A549 (cell line): ENCODE measurements around the gene TPPP3. TPM values are rescaled to one million over a fixed set of nuclear protein-coding genes. Genes with fewer than 3 reads are reported as not detected.

Source experiments
- ATAC-seq, 2 experiments: fragments of 200-7000 bp in 1 of 2; fragments of >200 bp in 1 of 2; cut with Nextera tagmentation in 1 of 2; cut with Tn5 transposase in 1 of 2; 3 replicates each; pipeline versions ENCODE4 v1.8.0 to v1.9.1; 2018 to 2020; ENCODE audit warnings: mild to moderate bottlenecking in 1 of 2, moderate library complexity in 1 of 2
- CTCF ChIA-PET: fragments of 300-600 bp; sonication (Branson Sonifier 250); formaldehyde crosslinking; extraction: SDS; loops from one replicate; lab custom pipeline; 2021; ENCODE audit warnings: antibody characterized with exemption, inconsistent platforms; lab: Yijun Ruan, JAX
- POLR2A ChIA-PET: fragments of 350-600 bp; formaldehyde crosslinking; extraction: SDS; loops from one replicate; lab custom pipeline; 2021; ENCODE audit warnings: antibody characterized with exemption, inconsistent platforms; lab: Yijun Ruan, JAX
- DNase-seq, 2 experiments: peaks; one replicate each; pipeline versions ENCODE4 v3.0.0 to v3.0.0-alpha.2; 2011 to 2016; ENCODE audit warnings: low read depth in 1 of 2, low spot score in 1 of 2
- FAIRE-seq: peaks from 2 replicates; lab custom pipeline; 2011; peaks lifted over from hg19 to GRCh38; lab: Jason Lieb, UNC
- H3K27ac ChIP-seq, 2 experiments: fragments of >200 bp; sonication (Bioruptor Twin); formaldehyde crosslinking; 3 replicates each; pipeline ENCODE4 v1.5.1; 2016 to 2017
- H3K4me1 ChIP-seq: fragments of >200 bp; sonication (Bioruptor Twin); formaldehyde crosslinking; 3 replicates; pipeline ENCODE4 v1.6.1; 2016
- H3K4me2 ChIP-seq: fragments of >200 bp; sonication (Bioruptor Twin); formaldehyde crosslinking; 3 replicates; pipeline ENCODE4 v1.6.1; 2016
- H3K4me3 ChIP-seq: fragments of >200 bp; sonication (Bioruptor Twin); formaldehyde crosslinking; 3 replicates; pipeline ENCODE4 v1.5.1; 2016
- H3K9me3 ChIP-seq: fragments of >200 bp; sonication (Bioruptor Twin); formaldehyde crosslinking; 3 replicates; pipeline ENCODE4 v1.6.1; 2016
- ATOH8 ChIP-seq: fragments of 250-450 bp; sonication (Bioruptor Pico); IDR thresholded peaks from 2 replicates; pipeline ENCODE4 v1.5.0; 2020; ENCODE audit warnings: low read depth, mild to moderate bottlenecking, moderate library complexity
- E2F6 ChIP-seq: IDR thresholded peaks from 2 replicates; pipeline ENCODE4 v1.6.1; 2012; ENCODE audit warnings: low read depth, borderline replicate concordance
- ESRRA ChIP-seq: fragments of 150-350 bp; IDR thresholded peaks from 2 replicates; pipeline ENCODE4 v1.6.1; 2014; ENCODE audit warnings: mild to moderate bottlenecking, low read length, borderline replicate concordance
- FOSL2 ChIP-seq, 2 experiments: fragments of 450-650 bp in 1 of 2; fragments of >200 bp in 1 of 2; sonication (Bioruptor Twin) in 1 of 2; formaldehyde crosslinking; IDR thresholded peaks; 2 replicates each; pipeline versions ENCODE4 v1.5.0 to v1.6.1; 2016 to 2020; ENCODE audit warnings: mild to moderate bottlenecking in 1 of 2, moderate library complexity in 1 of 2
- HDAC2 ChIP-seq: fragments of 200-600 bp; sonication (generic); IDR thresholded peaks from 2 replicates; pipeline ENCODE4 v1.6.1; 2016
- HES2 ChIP-seq: fragments of >200 bp; sonication (Bioruptor Twin); formaldehyde crosslinking; IDR thresholded peaks from 2 replicates; pipeline ENCODE4 v1.6.1; 2016
- HOXA7 ChIP-seq: fragments of 250-450 bp; sonication (Bioruptor Pico); IDR thresholded peaks from 2 replicates; pipeline ENCODE4 v1.5.0; 2020; ENCODE audit warnings: mild to moderate bottlenecking, moderate library complexity
- HOXB13 ChIP-seq: fragments of 250-450 bp; sonication (Bioruptor Pico); IDR thresholded peaks from 2 replicates; pipeline ENCODE4 v1.5.0; 2020; ENCODE audit warnings: low read depth, mild to moderate bottlenecking, moderate library complexity
- JUN ChIP-seq, 2 experiments: fragments of >200 bp; sonication (Bioruptor Twin); formaldehyde crosslinking; IDR thresholded peaks; 2 replicates in 1 of 2; 3 replicates in 1 of 2; pipeline ENCODE4 v1.6.1; 2016 to 2017
- KDM1A ChIP-seq: fragments of 200-600 bp; sonication (generic); IDR thresholded peaks from 2 replicates; pipeline ENCODE4 v1.6.1; 2016; ENCODE audit warnings: low read depth, mild to moderate bottlenecking
- KDM5A ChIP-seq: fragments of 200-600 bp; sonication (generic); IDR thresholded peaks from 2 replicates; pipeline ENCODE4 v1.6.1; 2016; ENCODE audit warnings: antibody characterized with exemption, mild to moderate bottlenecking
- MAX ChIP-seq: IDR thresholded peaks from 2 replicates; pipeline ENCODE4 v1.6.1; 2012
- MAZ ChIP-seq: fragments of 150-350 bp; IDR thresholded peaks from 2 replicates; pipeline ENCODE4 v1.6.1; 2014; ENCODE audit warnings: antibody characterized with exemption, low read depth, low read length, borderline replicate concordance
- NFE2L2 ChIP-seq: fragments of 150-350 bp; conservative IDR thresholded peaks from 2 replicates; pipeline ENCODE4 v1.6.1; 2014; ENCODE audit warnings: low read length
- PBX3 ChIP-seq: IDR thresholded peaks from 2 replicates; pipeline ENCODE4 v1.6.1; 2012
- PHF8 ChIP-seq: fragments of 200-600 bp; sonication (generic); IDR thresholded peaks from 2 replicates; pipeline ENCODE4 v1.6.1; 2016; ENCODE audit warnings: low read depth, mild to moderate bottlenecking, antibody characterized with exemption, moderate library complexity, borderline replicate concordance
- POLR2AphosphoS2 ChIP-seq: conservative IDR thresholded peaks from 2 replicates; pipeline ENCODE4 v1.6.1; 2012; ENCODE audit warnings: low read length, improper control_type of control experiment, inconsistent platforms
- RAD21 ChIP-seq, 2 experiments: fragments of >200 bp in 1 of 2; sonication (Bioruptor Twin) in 1 of 2; formaldehyde crosslinking in 1 of 2; IDR thresholded peaks in 1 of 2; conservative IDR thresholded peaks in 1 of 2; 2 replicates in 1 of 2; 3 replicates in 1 of 2; pipeline ENCODE4 v1.6.1; 2012 to 2018; ENCODE audit warnings: inconsistent platforms in 1 of 2
- REST ChIP-seq: fragments of 200-600 bp; sonication (generic); IDR thresholded peaks from 2 replicates; pipeline ENCODE4 v1.6.1; 2016; ENCODE audit warnings: antibody characterized with exemption, mild to moderate bottlenecking, moderate library complexity
- RFX5 ChIP-seq: fragments of 450-650 bp; IDR thresholded peaks from 2 replicates; pipeline ENCODE4 v1.7.1; 2014; ENCODE audit warnings: antibody characterized with exemption, mild to moderate bottlenecking, moderate library complexity
- SMC3 ChIP-seq: fragments of >200 bp; sonication (Bioruptor Twin); formaldehyde crosslinking; IDR thresholded peaks from 3 replicates; pipeline ENCODE4 v1.6.1; 2018; ENCODE audit warnings: inconsistent platforms
- TP53 ChIP-seq: fragments of 250-450 bp; sonication (Bioruptor Pico); IDR thresholded peaks from 2 replicates; pipeline ENCODE4 v1.5.0; 2021; ENCODE audit warnings: mild to moderate bottlenecking, moderate library complexity
- ZC3H11A ChIP-seq: fragments of 450-650 bp; IDR thresholded peaks from 2 replicates; pipeline ENCODE4 v1.6.1; 2014; ENCODE audit warnings: antibody characterized with exemption, mild to moderate bottlenecking
- ZNF302 ChIP-seq: fragments of 250-450 bp; sonication (Bioruptor Pico); IDR thresholded peaks from 2 replicates; pipeline ENCODE4 v1.9.0; 2021; ENCODE audit warnings: inconsistent platforms, mild to moderate bottlenecking, moderate library complexity
- WGBS: methylation state at CpG from one replicate; pipeline ENCODE4 v1.1.6; 2017; ENCODE audit errors: missing lambda C conversion rate; 5-methylcytosine and 5-hydroxymethylcytosine counted together
- polyA plus RNA-seq, 4 experiments: library from polyadenylated mRNA; depleted of rRNA in 3 of 4; stranded (reverse); fragments of >200 nt; fragmentation: RNase III in 1 of 4; extraction: RNeasy Plus Mini Kit Qiagen cat#74134 plus additional on column Dnase treatment in 1 of 4; gene quantifications; 2 replicates in 3 of 4; 3 replicates in 1 of 4; pipeline ENCODE4 v1.2.3, GENCODE V29; 2011 to 2017

TPPP3 gene
- polyA plus RNA-seq, 2 of the 4 experiments (the other 2 are of a cell fraction), result 9.4 to 10.9 TPM

GRCh38 chr16:67441907-67442306, 48.6 kb upstream of the TPPP3 start:
- CTCF ChIA-PET, result interaction anchor here (1.0 to 17.9 kb wide), 7 partner anchors 10 to 105 kb away, joined by 3 to 207 read pairs (median 4); partner anchors contain the start of gene ATP6V0D1
- Histone ChIP-seq H3K4me2 (no peak overlapping the region), H3K4me3 (no peak overlapping the region), H3K27ac (no peak overlapping the region), H3K4me1 (peaks cover 13% of the 10 kb centered on the region), H3K9me3 (no peaks in the 10 kb centered on the region)
- TF ChIP-seq HES2, result no peak
- no peak for TF ChIP-seq ZNF302 (CRISPR knock-in tag)
- no peak for TF ChIP-seq E2F6
- no peak for TF ChIP-seq REST
- no peak for TF ChIP-seq HOXA7 (CRISPR knock-in tag)
- no peak for TF ChIP-seq KDM5A
- no peak for TF ChIP-seq FOSL2 (IDR thresholded peaks at IDR 0.05)
- no peak for TF ChIP-seq FOSL2 (CRISPR knock-in tag; IDR thresholded peaks at IDR 0.05)
- TF ChIP-seq TP53 (CRISPR knock-in tag), result no peak
- no peak for TF ChIP-seq JUN (IDR thresholded peaks at IDR 0.05)
- no peak for TF ChIP-seq PHF8
- no peak for TF ChIP-seq POLR2AphosphoS2
- TF ChIP-seq SMC3, result no peak
- TF ChIP-seq RFX5, result no peak
- no peak for TF ChIP-seq ZC3H11A
- no peak for TF ChIP-seq MAZ
- POLR2A ChIA-PET, result no interaction called here
- WGBS, result 91% methylated on average over 5 of the region's 5 CpGs
- no peak for DNase-seq
- ATAC-seq, result no peak
- no peak for FAIRE-seq

- ChIA-PET CTCF (interaction anchor here (0.8 to 17.9 kb wide), 8 partner anchors 9 to 196 kb away, joined by 3 to 207 read pairs (median 4); partner anchors contain the start of gene ATP6V0D1), POLR2A (no interaction called here)
- 88% methylated on average over 13 of the region's 17 CpGs for WGBS
- no peak for FAIRE-seq
- Histone ChIP-seq H3K4me2 (no peak overlapping the region), H3K4me1 (peaks cover 8% of the 10 kb centered on the region), H3K4me3 (no peak overlapping the region), H3K27ac (no peak overlapping the region), H3K9me3 (no peaks in the 10 kb centered on the region)
- DNase-seq, result no peak
- no peak for TF ChIP-seq HOXB13
- no peak for TF ChIP-seq POLR2AphosphoS2
- no peak for TF ChIP-seq RAD21 (conservative IDR thresholded peaks at IDR 0.05 in 1 of 2, IDR thresholded peaks at IDR 0.05 in 1 of 2)
- no peak for TF ChIP-seq ESRRA
- TF ChIP-seq TP53 (CRISPR knock-in tag), result no peak
- TF ChIP-seq MAX, result no peak
- TF ChIP-seq E2F6, result no peak
- no peak for TF ChIP-seq REST
- TF ChIP-seq PBX3, result no peak
- no peak for TF ChIP-seq ATOH8
- TF ChIP-seq SMC3, result no peak
- TF ChIP-seq FOSL2 (IDR thresholded peaks at IDR 0.05), result no peak
- no peak for TF ChIP-seq FOSL2 (CRISPR knock-in tag; IDR thresholded peaks at IDR 0.05)
- TF ChIP-seq KDM1A, result no peak
- no peak for TF ChIP-seq HDAC2
- TF ChIP-seq MAZ, result no peak
- no peak for TF ChIP-seq NFE2L2
- ATAC-seq, result no peak
Measured at GRCh38 chr16:67441271-67441753, 48.0 kb upstream of the TPPP3 start.
